SJSA1 (cell line): ENCODE data around the gene ATP10A. TPM values are rescaled to one million over a fixed set of nuclear protein-coding genes. Genes with fewer than 3 reads are reported as not detected.
A peak's percentile ranks its signal among the peaks of the same experiment; 100 is the strongest.

ENCODE experiments used
- DNase-seq, 2 experiments: peaks; one replicate each; pipeline ENCODE4 v3.0.0-alpha.2; 2015 to 2020; ENCODE audit warnings: low spot score in 2 of 2, low read depth in 1 of 2
- H3K27ac ChIP-seq: fragments of 250-450 bp; sonication (Bioruptor Pico); 2 replicates; pipeline ENCODE4 v1.5.1; 2020; ENCODE audit warnings: mild to moderate bottlenecking, moderate library complexity
- H3K27me3 ChIP-seq: fragments of 250-450 bp; sonication (Bioruptor Pico); replicated peaks from 2 replicates; pipeline ENCODE4 v1.5.1; 2020; ENCODE audit warnings: mild to moderate bottlenecking, moderate library complexity
- H3K36me3 ChIP-seq: fragments of 250-450 bp; sonication (Bioruptor Pico); 2 replicates; pipeline ENCODE4 v1.5.1; 2020; ENCODE audit warnings: mild to moderate bottlenecking
- H3K4me1 ChIP-seq: fragments of 250-450 bp; sonication (Bioruptor Pico); replicated peaks from 2 replicates; pipeline ENCODE4 v1.6.1; 2021; ENCODE audit warnings: mild to moderate bottlenecking
- H3K4me3 ChIP-seq: fragments of 250-450 bp; sonication (Bioruptor Pico); 2 replicates; pipeline ENCODE4 v1.5.1; 2020; ENCODE audit warnings: mild to moderate bottlenecking
- H3K9me3 ChIP-seq: fragments of 250-450 bp; sonication (Bioruptor Pico); replicated peaks from 2 replicates; pipeline ENCODE4 v1.5.1; 2020; ENCODE audit warnings: mild to moderate bottlenecking
- total RNA-seq: library from RNA; depleted of rRNA; stranded (reverse); fragments of >200 nt; shearing (Covaris generic); gene quantifications from 2 replicates; pipeline ENCODE4 v1.2.3, GENCODE V29; 2014

The ATP10A gene
- total RNA-seq, 1 experiment from 2014 or later = 31.3 TPM

- no peak for DNase-seq
- Histone ChIP-seq H3K4me1 (peaks cover 3% of the 10 kb centered on the region; the same call in 1 of the 2 replicates), H3K36me3 (peaks cover 46% of the 10 kb centered on the region), H3K9me3 (no peaks in the 10 kb centered on the region), H3K27me3 (no peaks in the 10 kb centered on the region), H3K27ac (no peak overlapping the region), H3K4me3 (no peak overlapping the region)
Observed at GRCh38 chr15:25691544-25692430, 171.3 kb downstream of the ATP10A start.

GRCh38 chr15:25690673-25691543 is 172.2 kb downstream of the ATP10A start:
- no peak overlapping the region for H3K27ac ChIP-seq
- no peaks in the 10 kb centered on the region for H3K9me3 ChIP-seq
- no peak for DNase-seq
- H3K4me3 ChIP-seq = no peak overlapping the region
- no peaks in the 10 kb centered on the region for H3K27me3 ChIP-seq
- H3K36me3 ChIP-seq = peaks cover 42% of the 10 kb centered on the region
- peaks cover 3% of the 10 kb centered on the region; the same call in 1 of the 2 replicates for H3K4me1 ChIP-seq

GRCh38 chr15:25689592-25689991 is 173.5 kb downstream of the ATP10A start:
- Histone ChIP-seq H3K9me3 (no peaks in the 10 kb centered on the region), H3K27ac (no peak overlapping the region), H3K36me3 (peaks cover 43% of the 10 kb centered on the region), H3K4me3 (no peak overlapping the region), H3K27me3 (no peaks in the 10 kb centered on the region), H3K4me1 (peaks cover 12% of the 10 kb centered on the region)
- DNase-seq = no peak

DNA sequence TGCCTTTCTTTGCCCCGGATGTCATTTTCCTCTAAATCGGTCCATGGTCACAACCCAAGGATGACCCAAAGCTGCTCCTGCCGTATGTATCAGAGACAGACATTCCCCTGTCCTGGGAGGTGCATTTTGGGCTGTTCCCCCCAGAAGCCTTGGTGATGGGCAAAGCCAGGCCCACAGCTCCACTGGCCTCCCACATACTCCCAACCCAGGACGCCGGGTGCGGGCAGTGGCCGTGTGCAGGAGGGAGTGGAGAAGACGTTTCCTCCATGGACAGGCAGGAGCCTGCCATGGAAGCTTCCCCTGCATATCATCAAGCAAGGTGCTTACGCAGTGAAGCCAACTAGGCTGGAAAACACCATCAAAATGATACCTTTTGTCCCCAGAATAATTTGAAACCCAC is 175.0 kb downstream of the ATP10A start:
- no peak for DNase-seq
- H3K4me3 ChIP-seq = no peak overlapping the region
- H3K27me3 ChIP-seq = no peaks in the 10 kb centered on the region

DNA sequence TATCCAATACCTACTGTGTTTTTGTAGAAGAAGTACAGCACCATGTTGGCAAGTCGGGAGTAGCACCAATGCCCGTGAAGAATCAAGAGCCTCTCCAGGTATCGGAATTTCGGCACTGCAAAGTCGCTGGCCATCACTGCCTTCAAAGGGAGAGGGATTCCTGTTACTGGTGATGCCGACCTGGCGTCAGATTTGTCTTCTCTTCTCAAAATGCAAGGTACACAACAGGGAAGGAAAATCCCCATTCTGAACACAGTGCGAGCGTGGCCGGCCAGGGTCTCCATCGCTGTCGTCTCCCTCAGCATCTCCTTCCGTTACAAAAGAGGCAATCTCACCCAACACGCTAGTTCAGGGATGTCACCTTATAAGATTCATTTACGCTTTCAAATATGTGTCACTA is 175.4 kb downstream of the ATP10A start:
- Histone ChIP-seq H3K4me1 (peaks cover 12% of the 10 kb centered on the region), H3K36me3 (peaks cover 38% of the 10 kb centered on the region), H3K4me3 (no peak overlapping the region), H3K27ac (no peak overlapping the region), H3K27me3 (no peaks in the 10 kb centered on the region), H3K9me3 (no peaks in the 10 kb centered on the region)
- DNase-seq = no peak

More for the DNA sequence above, 175.0 kb downstream of the ATP10A start:
- peaks cover 42% of the 10 kb centered on the region for H3K36me3 ChIP-seq
- H3K27ac ChIP-seq = no peak overlapping the region
- peaks cover 12% of the 10 kb centered on the region for H3K4me1 ChIP-seq
- no peaks in the 10 kb centered on the region for H3K9me3 ChIP-seq

- H3K27ac ChIP-seq = no peak overlapping the region
- H3K4me3 ChIP-seq = no peak overlapping the region
- no peaks in the 10 kb centered on the region for H3K27me3 ChIP-seq
- no peaks in the 10 kb centered on the region for H3K9me3 ChIP-seq
- peaks cover 12% of the 10 kb centered on the region for H3K4me1 ChIP-seq
- DNase-seq = no peak
- H3K36me3 ChIP-seq = peaks cover 35% of the 10 kb centered on the region
Observed at GRCh38 chr15:25687276-25687675, 175.9 kb downstream of the ATP10A start.

DNA sequence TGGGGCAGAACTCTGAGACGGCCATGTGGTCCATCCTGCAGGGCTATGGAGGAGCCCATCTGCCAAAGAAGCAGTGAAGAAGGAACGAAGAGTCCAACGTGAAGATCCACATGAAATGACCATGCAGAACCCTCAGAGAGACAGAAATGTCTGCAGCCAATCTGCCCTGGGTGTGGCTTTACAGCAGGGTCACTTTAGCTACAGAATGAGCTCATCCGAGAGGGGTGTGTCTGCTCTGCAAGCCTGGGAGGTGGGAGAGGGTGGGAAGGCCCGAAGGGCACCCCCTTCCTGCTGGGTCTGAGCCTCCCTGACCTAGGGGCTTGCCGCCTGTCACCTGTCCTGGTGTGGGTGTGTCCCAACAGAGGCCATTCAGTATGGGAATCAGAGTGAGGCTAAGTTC is 176.3 kb downstream of the ATP10A start:
- H3K27ac ChIP-seq = no peak overlapping the region

DNA sequence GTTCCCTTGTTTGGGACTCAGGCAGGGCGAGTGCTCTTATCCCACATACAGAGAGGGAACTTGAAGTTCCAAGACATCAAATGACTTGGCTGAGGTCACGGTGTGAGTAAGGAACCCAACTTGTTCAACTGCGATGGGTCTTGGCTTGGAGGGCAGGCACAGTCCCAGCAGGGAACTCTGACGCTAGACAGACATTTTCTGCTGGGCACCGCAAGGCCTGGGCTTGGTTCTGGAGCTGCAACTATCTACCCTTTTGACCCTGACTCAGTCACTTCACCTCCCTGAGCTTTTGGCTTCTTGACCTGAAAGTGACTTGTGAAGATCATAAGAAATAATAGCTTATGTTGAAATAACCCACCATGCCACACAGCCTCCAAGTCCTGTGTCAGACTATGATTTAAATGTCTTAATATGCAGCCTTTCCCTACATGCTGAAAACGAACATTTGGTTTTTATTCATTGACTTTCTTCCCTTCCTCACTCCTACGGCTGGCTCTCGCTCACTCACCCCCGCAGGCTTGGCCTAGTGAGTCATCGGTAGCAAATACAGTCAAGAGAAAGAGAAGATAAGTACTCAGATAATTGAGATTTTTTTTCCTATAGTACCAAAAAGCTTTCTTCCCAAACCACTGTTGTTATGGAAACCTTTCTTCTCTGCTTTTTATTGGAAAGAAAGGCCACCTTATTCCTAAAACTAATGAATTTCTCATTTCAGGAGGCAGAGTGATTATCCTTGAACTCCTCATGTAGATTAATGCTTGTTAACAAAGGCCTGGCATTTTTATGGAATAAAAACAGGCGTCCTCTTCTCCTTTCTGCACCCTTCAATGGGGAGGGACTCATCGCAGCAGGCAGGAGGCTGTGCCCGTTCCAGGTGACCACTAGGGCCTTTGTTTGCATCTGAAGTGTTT is 178.4 kb downstream of the ATP10A start:
- Histone ChIP-seq H3K36me3 (peaks cover 41% of the 10 kb centered on the region), H3K9me3 (no peaks in the 10 kb centered on the region), H3K4me3 (no peak overlapping the region), H3K4me1 (peaks cover 9% of the 10 kb centered on the region; the same call in 1 of the 2 replicates), H3K27me3 (no peaks in the 10 kb centered on the region), H3K27ac (no peak overlapping the region)
- DNase-seq = peak in 1 of 2 experiments; percentile 35

More for the DNA sequence above, 176.3 kb downstream of the ATP10A start:
- H3K27me3 ChIP-seq = no peaks in the 10 kb centered on the region
- H3K9me3 ChIP-seq = no peaks in the 10 kb centered on the region
- peaks cover 35% of the 10 kb centered on the region for H3K36me3 ChIP-seq
- no peak overlapping the region for H3K4me3 ChIP-seq
- DNase-seq = no peak
- peaks cover 12% of the 10 kb centered on the region for H3K4me1 ChIP-seq

GRCh38 chr15:25683911-25684310 is 179.2 kb downstream of the ATP10A start:
- H3K27me3 ChIP-seq = no peaks in the 10 kb centered on the region
- no peak for DNase-seq
- peaks cover 9% of the 10 kb centered on the region; the same call in 1 of the 2 replicates for H3K4me1 ChIP-seq
- no peaks in the 10 kb centered on the region for H3K9me3 ChIP-seq
- H3K27ac ChIP-seq = no peak overlapping the region
- H3K36me3 ChIP-seq = peaks cover 42% of the 10 kb centered on the region
- no peak overlapping the region for H3K4me3 ChIP-seq

DNA sequence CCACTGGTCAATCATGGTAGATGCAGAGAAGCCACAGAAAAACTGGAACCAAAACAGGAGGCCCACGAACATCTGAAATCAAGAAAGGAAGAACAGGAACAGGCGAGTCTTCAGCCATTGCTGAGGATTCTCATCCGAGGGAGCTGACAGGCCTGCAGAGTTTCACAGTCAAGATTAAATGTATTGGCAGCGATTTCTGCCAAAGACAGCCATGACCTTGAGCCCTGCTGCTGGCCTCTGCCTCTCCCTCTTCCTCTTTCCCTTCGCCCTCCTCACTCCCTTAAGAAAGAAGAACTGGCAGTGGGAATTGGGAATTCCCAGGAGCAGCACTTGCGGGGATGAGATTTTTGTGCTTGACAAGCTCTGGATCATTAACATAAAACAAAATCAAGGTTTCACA is 179.7 kb downstream of the ATP10A start:
- Histone ChIP-seq H3K4me1 (peaks cover 9% of the 10 kb centered on the region; the same call in 1 of the 2 replicates), H3K27me3 (no peaks in the 10 kb centered on the region), H3K4me3 (no peak overlapping the region), H3K9me3 (no peaks in the 10 kb centered on the region), H3K27ac (no peak overlapping the region), H3K36me3 (peaks cover 46% of the 10 kb centered on the region)
- DNase-seq = no peak

GRCh38 chr15:25682340-25682739 is 180.8 kb downstream of the ATP10A start:
- Histone ChIP-seq H3K4me3 (no peak overlapping the region), H3K9me3 (no peaks in the 10 kb centered on the region)

DNA sequence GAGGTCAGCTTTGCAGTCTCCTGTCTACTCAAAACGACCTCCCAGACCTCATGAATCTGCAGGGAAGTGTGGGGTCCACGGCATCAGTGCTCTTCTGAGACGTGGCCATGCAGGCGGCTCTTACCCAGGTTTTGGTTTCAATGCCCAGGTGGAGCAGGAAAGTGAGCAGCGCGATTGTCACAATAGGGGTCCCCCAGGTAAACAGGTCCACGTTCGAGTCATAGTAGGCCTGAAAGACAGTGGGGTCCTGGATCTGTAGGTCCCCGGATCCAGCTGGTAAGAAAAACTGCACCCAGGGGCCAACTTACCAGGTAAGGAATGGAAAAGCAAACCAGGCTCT is 182.5 kb downstream of the ATP10A start:
- no peaks in the 10 kb centered on the region for H3K27me3 ChIP-seq
- no peak for DNase-seq
- peaks cover 9% of the 10 kb centered on the region; the same call in 1 of the 2 replicates for H3K4me1 ChIP-seq
- H3K9me3 ChIP-seq = no peaks in the 10 kb centered on the region
- peaks cover 56% of the 10 kb centered on the region for H3K36me3 ChIP-seq
- H3K4me3 ChIP-seq = no peak overlapping the region
- no peak overlapping the region for H3K27ac ChIP-seq

More at GRCh38 chr15:25682340-25682739, 180.8 kb downstream of the ATP10A start:
- DNase-seq = no peak
- no peak overlapping the region for H3K27ac ChIP-seq
- H3K36me3 ChIP-seq = peaks cover 56% of the 10 kb centered on the region
- no peaks in the 10 kb centered on the region for H3K27me3 ChIP-seq
- H3K4me1 ChIP-seq = peaks cover 9% of the 10 kb centered on the region; the same call in 1 of the 2 replicates
